ENCODE measurements around the gene PLXNC1. TPM values are rescaled to one million over a fixed set of nuclear protein-coding genes. Genes with fewer than 3 reads are reported as not detected.

PLXNC1 gene
- total RNA-seq, 2 donors from 2014 or later = 2.0 to 3.0 TPM

DNA sequence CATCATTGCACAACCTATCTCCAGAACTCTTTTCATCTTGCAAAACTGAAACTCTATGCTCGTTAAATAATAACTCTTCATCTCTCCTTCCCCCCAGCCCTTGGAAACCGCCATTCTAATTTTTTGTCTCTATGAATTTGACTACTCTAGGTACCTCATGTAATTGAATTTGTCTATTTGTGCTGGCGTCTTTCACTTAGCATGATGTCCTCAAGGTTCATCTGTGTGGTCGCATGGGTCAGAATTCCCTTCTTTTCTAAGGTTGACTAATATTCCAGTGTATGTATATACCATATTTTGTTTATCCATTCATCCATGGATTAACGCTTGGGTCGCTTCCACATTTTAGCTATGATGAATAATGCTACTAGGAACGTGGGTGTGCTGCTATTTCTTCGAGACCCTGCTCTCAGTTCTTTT is 80.1 kb downstream of the PLXNC1 start:
- no peaks in the 10 kb centered on the region for H3K9me3 ChIP-seq
- DNase-seq (ENCODE audit: low spot score) = no peak
- no peaks in the 10 kb centered on the region for H3K36me3 ChIP-seq
- H3K27me3 ChIP-seq = no peaks in the 10 kb centered on the region
- H3K27ac ChIP-seq = no peak overlapping the region
- H3K4me3 ChIP-seq = no peak overlapping the region
- TF ChIP-seq, protein P1, sequence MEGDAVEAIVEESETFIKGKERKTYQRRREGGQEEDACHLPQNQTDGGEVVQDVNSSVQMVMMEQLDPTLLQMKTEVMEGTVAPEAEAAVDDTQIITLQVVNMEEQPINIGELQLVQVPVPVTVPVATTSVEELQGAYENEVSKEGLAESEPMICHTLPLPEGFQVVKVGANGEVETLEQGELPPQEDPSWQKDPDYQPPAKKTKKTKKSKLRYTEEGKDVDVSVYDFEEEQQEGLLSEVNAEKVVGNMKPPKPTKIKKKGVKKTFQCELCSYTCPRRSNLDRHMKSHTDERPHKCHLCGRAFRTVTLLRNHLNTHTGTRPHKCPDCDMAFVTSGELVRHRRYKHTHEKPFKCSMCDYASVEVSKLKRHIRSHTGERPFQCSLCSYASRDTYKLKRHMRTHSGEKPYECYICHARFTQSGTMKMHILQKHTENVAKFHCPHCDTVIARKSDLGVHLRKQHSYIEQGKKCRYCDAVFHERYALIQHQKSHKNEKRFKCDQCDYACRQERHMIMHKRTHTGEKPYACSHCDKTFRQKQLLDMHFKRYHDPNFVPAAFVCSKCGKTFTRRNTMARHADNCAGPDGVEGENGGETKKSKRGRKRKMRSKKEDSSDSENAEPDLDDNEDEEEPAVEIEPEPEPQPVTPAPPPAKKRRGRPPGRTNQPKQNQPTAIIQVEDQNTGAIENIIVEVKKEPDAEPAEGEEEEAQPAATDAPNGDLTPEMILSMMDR (IDR thresholded peaks at IDR 0.05) = no peak
- no peaks in the 10 kb centered on the region for H3K4me1 ChIP-seq

- no peak for DNase-seq (ENCODE audit: low spot score)
- Histone ChIP-seq H3K36me3 (no peaks in the 10 kb centered on the region), H3K4me1 (no peaks in the 10 kb centered on the region), H3K27ac (no peak overlapping the region), H3K4me3 (no peak overlapping the region), H3K9me3 (no peaks in the 10 kb centered on the region), H3K27me3 (no peaks in the 10 kb centered on the region)
- TF ChIP-seq, protein P1 (IDR thresholded peaks at IDR 0.05) = no peak
Measured at GRCh38 chr12:94229902-94230301, 81.5 kb downstream of the PLXNC1 start.

DNA sequence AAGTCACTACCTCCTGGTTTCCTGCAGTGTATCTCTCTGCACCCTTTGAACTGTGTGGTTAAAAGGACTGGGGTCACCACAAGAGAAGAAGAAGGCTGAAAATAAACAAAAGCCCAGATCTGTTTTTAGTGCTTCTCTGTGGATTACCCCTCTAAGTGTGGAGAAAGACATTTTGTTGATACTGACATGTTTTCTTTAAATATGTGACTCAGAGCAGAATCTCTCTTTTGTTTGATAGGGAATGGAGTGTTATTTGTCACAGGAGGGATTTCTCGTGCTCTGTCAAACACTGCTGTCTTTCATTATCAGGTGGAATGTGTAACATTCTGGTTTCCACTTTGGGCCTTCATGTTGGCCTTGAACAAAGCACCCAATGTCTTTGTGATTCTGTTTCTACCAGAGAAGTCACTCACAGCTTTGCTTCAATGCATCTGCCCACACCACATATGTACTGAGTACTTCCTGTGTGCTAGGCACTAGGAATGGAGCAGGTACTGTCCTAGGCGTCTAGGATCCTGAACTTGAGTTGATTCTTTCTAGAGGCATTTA is 82.1 kb downstream of the PLXNC1 start:
- H3K27ac ChIP-seq = no peak overlapping the region
- no peaks in the 10 kb centered on the region for H3K36me3 ChIP-seq
- no peaks in the 10 kb centered on the region for H3K27me3 ChIP-seq
- H3K9me3 ChIP-seq = no peaks in the 10 kb centered on the region
- no peak for DNase-seq (ENCODE audit: low spot score)
- TF ChIP-seq, protein P1 (IDR thresholded peaks at IDR 0.05) = no peak
- H3K4me3 ChIP-seq = no peak overlapping the region
- H3K4me1 ChIP-seq = no peaks in the 10 kb centered on the region

- Histone ChIP-seq H3K4me3 (no peak overlapping the region), H3K4me1 (no peaks in the 10 kb centered on the region), H3K36me3 (no peaks in the 10 kb centered on the region), H3K27ac (no peak overlapping the region), H3K27me3 (no peaks in the 10 kb centered on the region), H3K9me3 (no peaks in the 10 kb centered on the region)
- TF ChIP-seq, protein P1 (IDR thresholded peaks at IDR 0.05) = no peak
- no peak for DNase-seq (ENCODE audit: low spot score)
Measured at GRCh38 chr12:94231709-94232108, 83.3 kb downstream of the PLXNC1 start.

GRCh38 chr12:94235848-94236247 is 87.5 kb downstream of the PLXNC1 start:
- no peak for DNase-seq (ENCODE audit: low spot score)
- TF ChIP-seq, protein P1 (IDR thresholded peaks at IDR 0.05) = no peak
- Histone ChIP-seq H3K36me3 (no peaks in the 10 kb centered on the region), H3K27me3 (no peaks in the 10 kb centered on the region), H3K27ac (no peak overlapping the region), H3K4me3 (no peak overlapping the region), H3K4me1 (no peaks in the 10 kb centered on the region), H3K9me3 (no peaks in the 10 kb centered on the region)

- Histone ChIP-seq H3K36me3 (no peaks in the 10 kb centered on the region), H3K9me3 (no peaks in the 10 kb centered on the region), H3K4me3 (no peak overlapping the region), H3K27ac (no peak overlapping the region), H3K27me3 (no peaks in the 10 kb centered on the region), H3K4me1 (no peaks in the 10 kb centered on the region)
- TF ChIP-seq, protein P1 (IDR thresholded peaks at IDR 0.05) = no peak
- DNase-seq (ENCODE audit: low spot score) = no peak
Measured at GRCh38 chr12:94239332-94239993, 91.1 kb downstream of the PLXNC1 start.
